OCI-LY1 (cell line): Measurements from ENCODE around the gene ADAM33.

Source experiments
- CTCF ChIP-seq: fragments of 200-600 bp; sonication (generic), shearing (Covaris generic); IDR thresholded peaks from 2 replicates; pipeline ENCODE4 v1.5.1; 2017; ENCODE audit warnings: mild to moderate bottlenecking, antibody characterized with exemption, low read length, moderate library complexity, mixed read lengths
- EZH2 ChIP-seq: fragments of 200-600 bp; sonication (generic), shearing (Covaris generic); IDR thresholded peaks from 2 replicates; pipeline ENCODE4 v1.8.0; 2017; ENCODE audit warnings: borderline replicate concordance, mixed run types, mild to moderate bottlenecking, antibody characterized with exemption, low read length, moderate library complexity, mixed read lengths

- TF ChIP-seq CTCF (no peak), EZH2 (no peak)
Observed at GRCh38 chr20:3727401-3728021, 45.7 kb upstream of the ADAM33 start.
